Type B pancreatic cell (in vitro differentiated cells): Measurements from ENCODE around the gene KIAA0586. TPM values are rescaled to one million over a fixed set of nuclear protein-coding genes. Genes with fewer than 3 reads are reported as not detected.

ENCODE experiments used
- DNase-seq: peaks from one replicate; pipeline ENCODE4 v3.0.0; 2021; ENCODE audit warnings: mixed read lengths; ENCODE audit not compliant: unreplicated experiment; ENCODE audit errors: extremely low spot score
- H3K27ac Mint-ChIP-seq: 2 replicates; pipeline ENCODE4 v1.8.0; 2021; ENCODE audit warnings: mild to moderate bottlenecking, mixed read lengths
- H3K27me3 Mint-ChIP-seq: 2 replicates; pipeline ENCODE4 v1.8.0; 2021; ENCODE audit warnings: mixed read lengths
- H3K36me3 Mint-ChIP-seq: 2 replicates; pipeline ENCODE4 v1.8.0; 2021; ENCODE audit warnings: mixed read lengths
- H3K4me1 Mint-ChIP-seq: one replicate; pipeline ENCODE4 v1.8.0; 2021; ENCODE audit warnings: mixed read lengths; ENCODE audit not compliant: unreplicated experiment
- H3K4me3 Mint-ChIP-seq: 2 replicates; pipeline ENCODE4 v1.8.0; 2021; ENCODE audit warnings: mild to moderate bottlenecking, mixed read lengths
- H3K9me3 Mint-ChIP-seq: 2 replicates; pipeline ENCODE4 v1.8.0; 2021; ENCODE audit warnings: mixed read lengths
- total RNA-seq: library from RNA; stranded (reverse); gene quantifications from 2 replicates; pipeline ENCODE4 v1.2.1, GENCODE V29; 2021; ENCODE audit warnings: low replicate concordance
- TF ChIP-seq, protein P1 (sequence below): fragments of 200-600 bp; sonication (generic); conservative IDR thresholded peaks from 2 replicates; pipeline ENCODE4 v1.5.0; 2021; ENCODE audit warnings: antibody characterized with exemption, mild to moderate bottlenecking

The KIAA0586 gene
- total RNA-seq, 1 donor from 2014 or later, result 24.1 TPM

DNA sequence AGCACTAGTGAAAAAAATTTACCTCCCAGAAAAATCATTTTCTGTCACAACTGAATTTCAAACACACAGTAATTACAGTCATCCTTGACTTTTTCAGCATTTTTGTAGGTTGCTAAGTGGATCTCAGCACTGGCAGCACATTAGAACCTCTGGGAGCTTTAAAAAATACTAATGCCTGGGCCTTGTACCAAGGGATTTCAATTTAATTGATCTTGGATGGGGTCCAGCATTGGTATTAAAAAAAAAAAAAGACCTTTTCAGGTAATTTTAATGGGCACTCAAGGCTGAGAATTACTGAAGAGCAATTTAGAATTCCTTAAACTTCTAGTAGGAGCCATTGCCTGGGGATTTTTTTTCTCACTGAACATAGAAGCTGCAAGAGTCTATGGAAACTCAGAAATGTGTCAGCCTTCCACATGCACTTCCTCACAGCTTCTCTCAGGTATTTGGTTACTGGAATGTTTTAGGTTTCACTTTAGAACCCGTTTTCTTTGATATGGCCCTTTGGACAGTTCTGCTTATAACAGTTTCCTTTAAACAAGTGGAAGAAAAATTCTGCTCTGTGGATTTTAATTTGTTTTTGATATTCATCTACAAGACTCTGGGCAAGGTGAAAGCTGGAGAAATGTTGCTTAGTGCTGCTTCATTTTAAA, 121.7 kb downstream of the KIAA0586 start:
- TF ChIP-seq, protein P1, sequence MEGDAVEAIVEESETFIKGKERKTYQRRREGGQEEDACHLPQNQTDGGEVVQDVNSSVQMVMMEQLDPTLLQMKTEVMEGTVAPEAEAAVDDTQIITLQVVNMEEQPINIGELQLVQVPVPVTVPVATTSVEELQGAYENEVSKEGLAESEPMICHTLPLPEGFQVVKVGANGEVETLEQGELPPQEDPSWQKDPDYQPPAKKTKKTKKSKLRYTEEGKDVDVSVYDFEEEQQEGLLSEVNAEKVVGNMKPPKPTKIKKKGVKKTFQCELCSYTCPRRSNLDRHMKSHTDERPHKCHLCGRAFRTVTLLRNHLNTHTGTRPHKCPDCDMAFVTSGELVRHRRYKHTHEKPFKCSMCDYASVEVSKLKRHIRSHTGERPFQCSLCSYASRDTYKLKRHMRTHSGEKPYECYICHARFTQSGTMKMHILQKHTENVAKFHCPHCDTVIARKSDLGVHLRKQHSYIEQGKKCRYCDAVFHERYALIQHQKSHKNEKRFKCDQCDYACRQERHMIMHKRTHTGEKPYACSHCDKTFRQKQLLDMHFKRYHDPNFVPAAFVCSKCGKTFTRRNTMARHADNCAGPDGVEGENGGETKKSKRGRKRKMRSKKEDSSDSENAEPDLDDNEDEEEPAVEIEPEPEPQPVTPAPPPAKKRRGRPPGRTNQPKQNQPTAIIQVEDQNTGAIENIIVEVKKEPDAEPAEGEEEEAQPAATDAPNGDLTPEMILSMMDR, result no peak
- H3K27me3 Mint-ChIP-seq, result no peaks in the 10 kb centered on the region
- H3K4me3 Mint-ChIP-seq, result no peak overlapping the region
- H3K36me3 Mint-ChIP-seq, result peaks cover 7% of the 10 kb centered on the region
- H3K4me1 Mint-ChIP-seq, result peaks cover 19% of the 10 kb centered on the region
- no peak for DNase-seq
- peaks cover 6% of the 10 kb centered on the region for H3K9me3 Mint-ChIP-seq
- H3K27ac Mint-ChIP-seq, result no peak overlapping the region

DNA sequence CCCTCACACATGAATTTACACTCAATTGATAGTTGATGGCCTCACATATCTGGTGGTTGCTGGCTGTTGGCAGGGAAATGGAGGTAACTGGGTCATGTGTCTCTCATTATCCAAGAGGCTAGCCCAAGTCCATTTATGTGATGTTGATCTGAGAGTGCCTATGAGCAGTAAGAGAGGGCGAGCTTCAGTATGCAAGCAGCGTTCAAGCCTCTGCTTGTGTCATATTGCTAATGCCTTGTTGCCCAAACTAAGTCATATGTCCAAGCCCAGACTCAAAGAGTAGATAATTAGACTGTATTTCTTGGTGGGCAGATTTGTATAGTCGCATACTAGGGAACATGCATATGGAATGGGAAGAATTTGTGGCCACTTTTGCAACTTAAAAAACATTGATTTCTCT, 126.4 kb downstream of the KIAA0586 start:
- no peak overlapping the region for H3K4me3 Mint-ChIP-seq
- no peak overlapping the region for H3K27ac Mint-ChIP-seq
- no peaks in the 10 kb centered on the region for H3K36me3 Mint-ChIP-seq
- H3K27me3 Mint-ChIP-seq, result no peaks in the 10 kb centered on the region
- H3K9me3 Mint-ChIP-seq, result no peaks in the 10 kb centered on the region
- no peak for DNase-seq
- TF ChIP-seq, protein P1, result no peak
- H3K4me1 Mint-ChIP-seq, result peaks cover 14% of the 10 kb centered on the region

DNA sequence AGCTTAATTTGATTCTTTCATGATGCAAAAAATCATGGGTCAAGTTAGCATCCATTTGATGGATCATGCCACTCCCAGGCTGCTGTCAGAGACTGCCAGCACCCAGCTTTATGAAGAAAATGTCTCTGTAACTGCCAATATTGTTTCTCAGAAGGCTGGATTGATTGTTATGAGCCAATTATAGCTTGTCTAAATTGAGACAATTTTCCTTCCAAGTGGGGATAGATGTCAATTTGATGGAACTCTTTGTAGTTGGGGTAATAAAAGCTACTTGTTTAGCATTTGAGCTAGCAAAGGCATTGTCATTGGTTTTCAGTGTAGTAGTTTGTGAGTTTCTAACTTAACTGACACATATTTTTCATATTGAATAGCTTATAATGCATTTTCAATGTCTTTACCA, 128.1 kb downstream of the KIAA0586 start:
- Mint-ChIP-seq H3K36me3 (no peaks in the 10 kb centered on the region), H3K9me3 (no peaks in the 10 kb centered on the region), H3K27me3 (no peaks in the 10 kb centered on the region), H3K27ac (no peak overlapping the region), H3K4me3 (no peak overlapping the region), H3K4me1 (peaks cover 12% of the 10 kb centered on the region)
- TF ChIP-seq, protein P1, result no peak
- no peak for DNase-seq

DNA sequence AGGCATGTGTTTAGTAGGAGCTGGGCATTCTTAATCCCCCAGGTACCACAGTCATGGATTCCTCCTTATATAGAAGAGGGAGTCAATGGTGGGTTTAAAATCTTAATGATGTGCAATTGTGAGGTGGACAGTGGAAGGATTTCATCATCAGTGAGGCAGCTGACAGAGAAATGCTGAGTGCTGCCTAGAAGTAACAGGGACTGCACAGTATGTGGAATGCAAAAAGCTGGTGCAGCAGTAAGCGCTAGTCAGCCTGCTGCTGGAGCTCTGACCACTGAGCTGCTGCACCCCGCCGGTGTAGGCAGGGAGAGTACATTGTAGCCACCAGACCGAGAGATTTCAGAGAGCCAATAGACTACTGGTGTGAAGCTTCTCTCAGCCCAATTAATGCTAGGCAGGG, 129.7 kb downstream of the KIAA0586 start:
- Mint-ChIP-seq H3K27ac (no peak overlapping the region), H3K4me1 (peaks cover 23% of the 10 kb centered on the region), H3K9me3 (no peaks in the 10 kb centered on the region), H3K36me3 (no peaks in the 10 kb centered on the region), H3K4me3 (no peak overlapping the region), H3K27me3 (no peaks in the 10 kb centered on the region)
- DNase-seq, result no peak
- TF ChIP-seq, protein P1, result no peak

DNA sequence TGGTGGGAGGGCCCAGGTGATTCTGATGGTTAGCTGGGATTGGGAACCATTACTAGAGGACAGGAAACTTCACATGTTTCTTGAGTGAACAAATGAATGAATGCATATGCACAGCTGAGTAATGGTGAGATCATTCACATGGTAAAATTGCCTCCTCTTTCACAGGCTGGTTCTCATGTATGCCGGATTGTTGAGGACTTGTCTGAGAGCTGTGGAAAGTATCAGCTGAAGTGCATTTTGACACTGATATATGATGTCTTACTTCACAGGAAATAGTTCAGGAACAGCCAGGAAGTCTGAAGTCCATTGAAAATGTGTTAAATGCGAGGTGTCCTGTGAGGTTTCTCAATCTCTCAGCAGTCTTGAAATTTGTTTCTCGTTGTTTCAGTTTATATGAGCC, 132.7 kb downstream of the KIAA0586 start:
- TF ChIP-seq, protein P1, result no peak
- H3K4me1 Mint-ChIP-seq, result peaks cover 32% of the 10 kb centered on the region
- H3K27ac Mint-ChIP-seq, result no peak overlapping the region
- no peaks in the 10 kb centered on the region for H3K9me3 Mint-ChIP-seq
- no peak overlapping the region for H3K4me3 Mint-ChIP-seq
- no peak for DNase-seq
- H3K27me3 Mint-ChIP-seq, result peaks cover 3% of the 10 kb centered on the region
- H3K36me3 Mint-ChIP-seq, result no peaks in the 10 kb centered on the region
